ENCODE measurements around the gene CEBPE. TPM values are rescaled to one million over a fixed set of nuclear protein-coding genes. Genes with fewer than 3 reads are reported as not detected.

CEBPE gene
- total RNA-seq, 1 donor from 2014 or later: not detected

GRCh38 chr14:23153851-23154796 lies 35.1 kb upstream of the CEBPE start:
- Mint-ChIP-seq H3K4me3 (no peak overlapping the region), H3K27me3 (ENCODE audit: insufficient read depth) (peaks cover 7% of the 10 kb centered on the region), H3K4me1 (ENCODE audit: low read depth) (no peaks in the 10 kb centered on the region), H3K36me3 (ENCODE audit: low read depth) (no peaks in the 10 kb centered on the region), H3K27ac (no peak overlapping the region), H3K9me3 (no peaks in the 10 kb centered on the region)
- DNase-seq (ENCODE audit: low spot score): no peak
- intact Hi-C loops (cut with micrococcal nuclease): no loop called here

- no peaks in the 10 kb centered on the region for H3K36me3 Mint-ChIP-seq (ENCODE audit: low read depth)
- H3K9me3 Mint-ChIP-seq: no peaks in the 10 kb centered on the region
Observed at GRCh38 chr14:23151342-23151741, 32.3 kb upstream of the CEBPE start.

DNA sequence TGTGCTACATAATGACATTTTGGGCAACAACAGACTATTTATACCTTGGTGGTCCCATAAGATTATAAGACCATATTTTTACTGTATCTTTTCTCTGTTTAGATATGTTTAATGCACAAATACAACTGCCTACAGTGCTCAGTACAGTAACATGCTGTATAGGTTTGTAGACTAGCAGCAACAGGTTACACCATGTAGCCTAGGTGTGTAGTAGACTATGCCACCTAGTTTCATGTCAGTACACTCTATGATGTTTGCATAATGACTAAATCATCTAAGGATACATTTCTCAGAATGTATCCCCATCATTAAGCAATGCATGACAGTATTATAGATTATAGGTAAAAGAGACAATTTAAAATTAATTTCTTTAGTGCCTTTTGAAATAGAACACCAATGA lies 30.7 kb upstream of the CEBPE start:
- peaks cover 9% of the 10 kb centered on the region for H3K27me3 Mint-ChIP-seq (ENCODE audit: insufficient read depth)
- no peak overlapping the region for H3K27ac Mint-ChIP-seq
- intact Hi-C loops (cut with micrococcal nuclease): no loop called here

More at GRCh38 chr14:23151342-23151741, 32.3 kb upstream of the CEBPE start:
- Mint-ChIP-seq H3K4me1 (ENCODE audit: low read depth) (no peaks in the 10 kb centered on the region), H3K27ac (no peak overlapping the region), H3K4me3 (no peak overlapping the region), H3K27me3 (ENCODE audit: insufficient read depth) (peaks cover 7% of the 10 kb centered on the region)
- intact Hi-C loops (cut with micrococcal nuclease): no loop called here
- DNase-seq (ENCODE audit: low spot score): no peak

GRCh38 chr14:23148591-23149249 lies 29.7 kb upstream of the CEBPE start:
- H3K27me3 Mint-ChIP-seq (ENCODE audit: insufficient read depth): peaks cover 11% of the 10 kb centered on the region
- intact Hi-C loops (cut with micrococcal nuclease): no loop called here
- H3K4me1 Mint-ChIP-seq (ENCODE audit: low read depth): no peaks in the 10 kb centered on the region
- no peak for DNase-seq (ENCODE audit: low spot score)
- no peaks in the 10 kb centered on the region for H3K9me3 Mint-ChIP-seq
- no peak overlapping the region for H3K4me3 Mint-ChIP-seq
- H3K27ac Mint-ChIP-seq: no peak overlapping the region
- H3K36me3 Mint-ChIP-seq (ENCODE audit: low read depth): no peaks in the 10 kb centered on the region

More for the DNA sequence above, 30.7 kb upstream of the CEBPE start:
- H3K4me3 Mint-ChIP-seq: no peak overlapping the region
- H3K36me3 Mint-ChIP-seq (ENCODE audit: low read depth): no peaks in the 10 kb centered on the region
- H3K9me3 Mint-ChIP-seq: no peaks in the 10 kb centered on the region
- H3K4me1 Mint-ChIP-seq (ENCODE audit: low read depth): no peaks in the 10 kb centered on the region
- DNase-seq (ENCODE audit: low spot score): no peak

- Mint-ChIP-seq H3K4me3 (no peak overlapping the region), H3K4me1 (ENCODE audit: low read depth) (no peaks in the 10 kb centered on the region), H3K36me3 (ENCODE audit: low read depth) (no peaks in the 10 kb centered on the region), H3K9me3 (no peaks in the 10 kb centered on the region), H3K27me3 (ENCODE audit: insufficient read depth) (peaks cover 14% of the 10 kb centered on the region), H3K27ac (no peak overlapping the region)
- no peak for DNase-seq (ENCODE audit: low spot score)
- intact Hi-C loops (cut with micrococcal nuclease): no loop called here
Observed at GRCh38 chr14:23147676-23148075, 28.6 kb upstream of the CEBPE start.

DNA sequence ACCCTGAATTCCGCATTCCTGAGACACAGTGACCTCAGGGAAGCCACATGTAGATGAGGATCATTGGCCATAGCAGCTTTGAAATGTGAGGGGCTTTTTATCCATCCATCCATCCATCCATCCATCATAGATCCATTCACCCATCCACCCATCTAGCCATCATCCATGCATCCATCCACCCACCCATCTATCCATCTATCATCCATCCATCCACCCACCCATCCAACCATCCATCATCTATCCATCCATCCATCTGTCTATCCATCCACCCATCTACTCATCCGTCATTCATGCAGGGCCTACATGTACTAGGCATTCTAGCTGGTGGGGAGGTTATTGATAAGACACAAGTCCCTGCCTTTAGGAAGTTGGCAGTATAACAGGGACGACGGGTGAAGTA lies 27.9 kb upstream of the CEBPE start:
- peaks cover 14% of the 10 kb centered on the region for H3K27me3 Mint-ChIP-seq (ENCODE audit: insufficient read depth)
- intact Hi-C loops (cut with micrococcal nuclease): no loop called here
- H3K27ac Mint-ChIP-seq: no peak overlapping the region
- H3K9me3 Mint-ChIP-seq: no peaks in the 10 kb centered on the region
- no peak overlapping the region for H3K4me3 Mint-ChIP-seq
- no peaks in the 10 kb centered on the region for H3K36me3 Mint-ChIP-seq (ENCODE audit: low read depth)
- no peaks in the 10 kb centered on the region for H3K4me1 Mint-ChIP-seq (ENCODE audit: low read depth)
- DNase-seq (ENCODE audit: low spot score): no peak

DNA sequence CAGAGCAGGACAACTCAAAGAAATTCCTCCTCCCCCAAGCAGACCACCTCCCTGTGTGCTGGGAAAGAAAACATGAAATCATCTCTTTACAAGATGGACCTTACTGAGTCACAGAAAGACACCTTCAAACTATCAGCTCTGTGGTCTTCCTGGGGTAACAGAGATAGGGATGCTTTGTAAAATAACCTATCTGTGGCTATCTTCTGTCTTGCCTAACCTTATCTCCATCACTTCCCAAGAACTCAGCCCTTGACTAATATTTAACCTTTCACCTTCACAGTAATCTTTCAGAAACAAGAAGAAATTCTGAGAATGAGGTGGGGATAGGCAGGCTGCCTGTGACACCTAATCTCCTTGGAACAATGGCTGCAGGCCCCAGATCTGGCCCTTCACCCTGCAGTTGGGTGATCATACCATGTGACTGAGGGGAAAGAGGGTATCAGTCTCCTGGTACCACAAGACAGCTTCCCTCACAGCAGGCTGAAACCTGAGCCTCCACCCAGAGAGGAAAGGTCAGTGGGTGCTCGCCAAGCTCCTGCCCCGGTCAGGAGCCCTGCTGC lies 27.4 kb upstream of the CEBPE start:
- H3K27me3 Mint-ChIP-seq (ENCODE audit: insufficient read depth): peaks cover 14% of the 10 kb centered on the region
- no peaks in the 10 kb centered on the region for H3K4me1 Mint-ChIP-seq (ENCODE audit: low read depth)
- intact Hi-C loops (cut with micrococcal nuclease): no loop called here
- no peaks in the 10 kb centered on the region for H3K9me3 Mint-ChIP-seq
- DNase-seq (ENCODE audit: low spot score): no peak
- H3K27ac Mint-ChIP-seq: no peak overlapping the region
- no peaks in the 10 kb centered on the region for H3K36me3 Mint-ChIP-seq (ENCODE audit: low read depth)
- H3K4me3 Mint-ChIP-seq: no peak overlapping the region

DNA sequence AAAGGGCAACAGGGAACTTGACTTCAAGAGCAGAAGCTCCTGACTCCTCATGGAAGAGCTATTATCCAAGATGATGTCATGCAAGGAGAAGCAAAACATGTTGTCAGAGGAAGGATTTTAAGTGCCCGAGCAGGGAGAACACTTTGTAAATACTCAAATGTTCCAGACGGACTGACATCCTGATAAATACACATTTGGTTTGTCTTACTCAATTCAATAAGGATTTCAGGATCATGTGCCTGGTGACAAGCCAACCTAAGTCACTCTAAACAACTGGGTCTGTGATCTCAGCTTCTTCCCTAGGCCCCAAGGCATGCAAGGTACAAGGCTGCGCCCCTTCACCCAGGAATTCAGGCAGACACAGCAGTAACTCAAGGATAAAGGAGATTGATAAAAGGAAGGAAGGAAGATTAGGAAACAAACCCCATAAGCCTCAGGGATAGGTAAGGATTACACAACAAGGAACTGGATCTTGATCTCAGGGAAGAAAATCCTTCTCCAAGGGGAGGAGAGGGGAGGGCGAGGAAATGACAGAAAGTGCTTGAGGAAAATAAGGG lies 26.8 kb upstream of the CEBPE start:
- no peak overlapping the region for H3K27ac Mint-ChIP-seq
- no peak for DNase-seq (ENCODE audit: low spot score)
- no peaks in the 10 kb centered on the region for H3K9me3 Mint-ChIP-seq

GRCh38 chr14:23143911-23144310 lies 24.9 kb upstream of the CEBPE start:
- Mint-ChIP-seq H3K4me3 (no peak overlapping the region), H3K4me1 (ENCODE audit: low read depth) (no peaks in the 10 kb centered on the region), H3K9me3 (no peaks in the 10 kb centered on the region), H3K36me3 (ENCODE audit: low read depth) (no peaks in the 10 kb centered on the region), H3K27ac (no peak overlapping the region), H3K27me3 (ENCODE audit: insufficient read depth) (peaks cover 16% of the 10 kb centered on the region)
- DNase-seq (ENCODE audit: low spot score): no peak
- intact Hi-C loops (cut with micrococcal nuclease): no loop called here

More for the DNA sequence above, 26.8 kb upstream of the CEBPE start:
- peaks cover 14% of the 10 kb centered on the region for H3K27me3 Mint-ChIP-seq (ENCODE audit: insufficient read depth)
- H3K4me1 Mint-ChIP-seq (ENCODE audit: low read depth): no peaks in the 10 kb centered on the region
- no peaks in the 10 kb centered on the region for H3K36me3 Mint-ChIP-seq (ENCODE audit: low read depth)
- intact Hi-C loops (cut with micrococcal nuclease): no loop called here
- no peak overlapping the region for H3K4me3 Mint-ChIP-seq

GRCh38 chr14:23142826-23143225 lies 23.8 kb upstream of the CEBPE start:
- H3K4me1 Mint-ChIP-seq (ENCODE audit: low read depth): no peaks in the 10 kb centered on the region
- H3K27me3 Mint-ChIP-seq (ENCODE audit: insufficient read depth): peaks cover 14% of the 10 kb centered on the region
- no peak for DNase-seq (ENCODE audit: low spot score)
- H3K27ac Mint-ChIP-seq: no peak overlapping the region
- intact Hi-C loops (cut with micrococcal nuclease): no loop called here
- no peaks in the 10 kb centered on the region for H3K9me3 Mint-ChIP-seq
- H3K4me3 Mint-ChIP-seq: no peak overlapping the region
- no peaks in the 10 kb centered on the region for H3K36me3 Mint-ChIP-seq (ENCODE audit: low read depth)

GRCh38 chr14:23141706-23142444 lies 22.8 kb upstream of the CEBPE start:
- H3K4me1 Mint-ChIP-seq (ENCODE audit: low read depth): no peaks in the 10 kb centered on the region
- H3K36me3 Mint-ChIP-seq (ENCODE audit: low read depth): no peaks in the 10 kb centered on the region
- no peaks in the 10 kb centered on the region for H3K9me3 Mint-ChIP-seq
- no peak overlapping the region for H3K4me3 Mint-ChIP-seq
- intact Hi-C loops (cut with micrococcal nuclease): no loop called here
- H3K27ac Mint-ChIP-seq: no peak overlapping the region
- no peak for DNase-seq (ENCODE audit: low spot score)
- peaks cover 14% of the 10 kb centered on the region for H3K27me3 Mint-ChIP-seq (ENCODE audit: insufficient read depth)

DNA sequence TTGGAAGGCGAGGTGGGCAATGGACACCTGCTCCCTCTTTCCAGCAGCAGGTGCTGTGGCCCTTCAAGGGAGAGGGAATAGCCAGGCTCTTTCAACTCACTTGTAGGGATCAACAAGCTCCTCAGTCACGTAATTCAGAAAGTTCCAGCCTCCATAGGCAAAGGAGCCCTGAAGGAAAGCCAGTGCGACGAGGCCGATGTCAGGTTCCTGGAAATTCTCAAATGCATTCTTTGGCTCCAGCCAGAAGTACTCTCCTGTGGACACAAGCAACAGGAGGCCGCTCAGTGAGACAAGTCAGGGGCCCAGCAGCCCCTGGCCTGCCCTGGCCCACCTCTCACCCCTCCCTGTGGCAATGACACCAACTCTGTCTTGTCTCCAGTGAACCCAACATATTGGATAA lies 21.3 kb upstream of the CEBPE start:
- H3K27me3 Mint-ChIP-seq (ENCODE audit: insufficient read depth): peaks cover 12% of the 10 kb centered on the region
- no peaks in the 10 kb centered on the region for H3K36me3 Mint-ChIP-seq (ENCODE audit: low read depth)
- H3K4me1 Mint-ChIP-seq (ENCODE audit: low read depth): no peaks in the 10 kb centered on the region
- no peak overlapping the region for H3K27ac Mint-ChIP-seq
- no peak for DNase-seq (ENCODE audit: low spot score)
- intact Hi-C loops (cut with micrococcal nuclease): no loop called here
- no peak overlapping the region for H3K4me3 Mint-ChIP-seq
- H3K9me3 Mint-ChIP-seq: no peaks in the 10 kb centered on the region
